ENCODE results near the gene UBXN7.

The UBXN7 gene

DNA sequence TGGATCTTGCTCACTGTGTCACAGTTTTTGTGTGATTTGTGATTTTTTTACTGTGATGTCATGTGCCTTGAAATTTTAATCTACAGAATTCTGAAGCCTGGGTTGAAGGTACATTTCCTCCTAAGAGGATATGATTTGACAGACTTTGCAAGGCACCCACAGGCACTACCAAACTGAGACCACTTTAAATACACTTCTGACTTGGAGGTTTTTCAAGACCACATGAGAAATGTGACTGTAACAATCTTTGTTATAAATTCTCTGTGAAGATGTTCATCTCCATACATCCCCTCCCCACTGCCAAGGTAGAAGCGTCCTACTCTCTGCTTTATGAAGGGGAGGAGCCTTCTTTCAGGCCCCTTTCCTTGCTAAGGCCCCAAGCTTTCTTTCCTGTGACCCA is 22.8 kb downstream of the UBXN7 start:
- no peak overlapping the region for H3K4me3 ChIP-seq
- no peak overlapping the region for H3K27ac ChIP-seq
- peaks cover 0 to 24% (median 6%) of the 10 kb centered on the region in 4 donors for H3K4me1 ChIP-seq
- H3K27me3 ChIP-seq = no peaks in the 10 kb centered on the region
- TF ChIP-seq, protein P1, sequence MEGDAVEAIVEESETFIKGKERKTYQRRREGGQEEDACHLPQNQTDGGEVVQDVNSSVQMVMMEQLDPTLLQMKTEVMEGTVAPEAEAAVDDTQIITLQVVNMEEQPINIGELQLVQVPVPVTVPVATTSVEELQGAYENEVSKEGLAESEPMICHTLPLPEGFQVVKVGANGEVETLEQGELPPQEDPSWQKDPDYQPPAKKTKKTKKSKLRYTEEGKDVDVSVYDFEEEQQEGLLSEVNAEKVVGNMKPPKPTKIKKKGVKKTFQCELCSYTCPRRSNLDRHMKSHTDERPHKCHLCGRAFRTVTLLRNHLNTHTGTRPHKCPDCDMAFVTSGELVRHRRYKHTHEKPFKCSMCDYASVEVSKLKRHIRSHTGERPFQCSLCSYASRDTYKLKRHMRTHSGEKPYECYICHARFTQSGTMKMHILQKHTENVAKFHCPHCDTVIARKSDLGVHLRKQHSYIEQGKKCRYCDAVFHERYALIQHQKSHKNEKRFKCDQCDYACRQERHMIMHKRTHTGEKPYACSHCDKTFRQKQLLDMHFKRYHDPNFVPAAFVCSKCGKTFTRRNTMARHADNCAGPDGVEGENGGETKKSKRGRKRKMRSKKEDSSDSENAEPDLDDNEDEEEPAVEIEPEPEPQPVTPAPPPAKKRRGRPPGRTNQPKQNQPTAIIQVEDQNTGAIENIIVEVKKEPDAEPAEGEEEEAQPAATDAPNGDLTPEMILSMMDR (IDR thresholded peaks at IDR 0.05) = no peak
- H3K36me3 ChIP-seq = peaks cover 0 to 20% (median 11%) of the 10 kb centered on the region in 3 donors
- no peak for DNase-seq
- H3K9me3 ChIP-seq = no peaks in the 10 kb centered on the region
- intact Hi-C loops (cut with DNase I; ENCODE audit: low total_unique reads) = no loop called here

GRCh38 chr3:196408565-196409300 is 23.5 kb downstream of the UBXN7 start:
- H3K4me3 ChIP-seq = no peak overlapping the region
- H3K27me3 ChIP-seq = no peaks in the 10 kb centered on the region
- no peaks in the 10 kb centered on the region for H3K9me3 ChIP-seq
- no peak overlapping the region for H3K27ac ChIP-seq
- TF ChIP-seq, protein P1 (IDR thresholded peaks at IDR 0.05) = no peak
- peaks cover 0 to 19% (median 6%) of the 10 kb centered on the region in 4 donors for H3K4me1 ChIP-seq
- no peak for DNase-seq
- H3K36me3 ChIP-seq = peaks cover 0 to 23% (median 15%) of the 10 kb centered on the region in 3 donors
- intact Hi-C loops (cut with DNase I; ENCODE audit: low total_unique reads) = no loop called here

DNA sequence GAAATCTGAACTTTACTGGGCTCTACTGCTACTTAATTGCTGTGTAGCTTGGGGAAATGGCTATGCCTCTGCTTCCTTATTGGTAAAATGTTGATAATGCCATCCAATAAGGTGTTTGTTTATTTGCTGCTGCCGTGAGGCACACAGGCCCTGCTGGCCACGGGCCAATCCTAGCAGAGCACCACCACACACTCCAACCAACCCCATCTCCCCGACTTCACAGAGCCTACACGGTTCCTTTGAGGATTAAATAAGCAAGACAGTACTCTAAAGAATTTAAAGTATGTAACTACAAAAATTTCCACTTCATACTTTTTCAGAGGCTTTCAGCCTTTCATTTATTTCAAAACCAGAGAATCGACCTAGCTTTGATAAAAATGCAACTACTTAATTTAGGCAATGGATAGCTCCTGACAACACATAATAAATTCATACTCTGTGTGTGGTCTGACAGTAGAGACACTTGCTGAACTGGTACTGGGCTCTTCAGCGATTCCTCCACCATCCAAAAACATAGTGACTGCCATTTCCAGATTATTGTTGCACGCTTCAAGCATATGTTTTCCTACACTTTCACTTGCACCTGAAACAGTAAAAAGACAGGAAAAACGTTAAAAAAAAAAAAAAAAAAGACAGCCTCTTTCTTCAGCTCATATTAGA is 25.3 kb downstream of the UBXN7 start:
- TF ChIP-seq, protein P1 (IDR thresholded peaks at IDR 0.05) = no peak
- intact Hi-C loops (cut with DNase I; ENCODE audit: low total_unique reads) = no loop called here
- Histone ChIP-seq H3K27me3 (no peaks in the 10 kb centered on the region), H3K4me3 (no peak overlapping the region), H3K27ac (no peak overlapping the region), H3K4me1 (peaks cover 0 to 19% (median 6%) of the 10 kb centered on the region in 4 donors), H3K9me3 (no peaks in the 10 kb centered on the region), H3K36me3 (peaks cover 0 to 27% (median 20%) of the 10 kb centered on the region in 3 donors)
- no peak for DNase-seq

DNA sequence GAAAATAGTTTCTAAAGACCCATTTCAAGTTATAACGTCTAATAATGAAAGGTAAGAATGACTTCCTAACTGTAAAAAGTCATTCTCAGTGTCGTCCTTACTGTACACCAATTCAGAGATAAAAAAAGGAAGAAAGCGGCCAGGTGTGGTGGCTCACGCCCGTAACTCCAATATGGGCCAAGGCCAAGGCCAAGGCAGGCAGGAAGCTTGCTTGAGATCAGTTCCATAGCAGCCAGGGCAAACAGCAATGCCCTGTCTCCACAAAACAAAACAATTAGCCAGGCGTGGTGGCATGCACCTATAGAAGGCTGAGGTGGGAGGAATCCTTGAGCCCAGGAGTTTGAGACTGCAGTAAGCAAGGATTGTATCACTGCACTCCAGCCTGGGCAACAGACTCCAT is 31.9 kb downstream of the UBXN7 start:
- TF ChIP-seq, protein P1 (IDR thresholded peaks at IDR 0.05) = no peak

GRCh38 chr3:196399485-196399945 is 32.7 kb downstream of the UBXN7 start:
- TF ChIP-seq, protein P1 (IDR thresholded peaks at IDR 0.05) = no peak
- Histone ChIP-seq H3K4me3 (no peak overlapping the region), H3K36me3 (peaks cover 18 to 52% (median 22%) of the 10 kb centered on the region in 3 donors), H3K4me1 (no peaks in the 10 kb centered on the region), H3K27me3 (no peaks in the 10 kb centered on the region), H3K9me3 (no peaks in the 10 kb centered on the region), H3K27ac (no peak overlapping the region)
- no peak for DNase-seq
- intact Hi-C loops (cut with DNase I; ENCODE audit: low total_unique reads) = no loop called here

More for the DNA sequence above, 31.9 kb downstream of the UBXN7 start:
- DNase-seq = no peak
- H3K4me1 ChIP-seq = no peaks in the 10 kb centered on the region
- H3K36me3 ChIP-seq = peaks cover 18 to 58% (median 28%) of the 10 kb centered on the region in 3 donors
- no peaks in the 10 kb centered on the region for H3K9me3 ChIP-seq
- H3K27ac ChIP-seq = no peak overlapping the region
- no peaks in the 10 kb centered on the region for H3K27me3 ChIP-seq
- intact Hi-C loops (cut with DNase I; ENCODE audit: low total_unique reads) = no loop called here
- no peak overlapping the region for H3K4me3 ChIP-seq

Measured in tibial artery (tissue), 4 donors.